ENCODE results near the gene PLPPR1.

DNA sequence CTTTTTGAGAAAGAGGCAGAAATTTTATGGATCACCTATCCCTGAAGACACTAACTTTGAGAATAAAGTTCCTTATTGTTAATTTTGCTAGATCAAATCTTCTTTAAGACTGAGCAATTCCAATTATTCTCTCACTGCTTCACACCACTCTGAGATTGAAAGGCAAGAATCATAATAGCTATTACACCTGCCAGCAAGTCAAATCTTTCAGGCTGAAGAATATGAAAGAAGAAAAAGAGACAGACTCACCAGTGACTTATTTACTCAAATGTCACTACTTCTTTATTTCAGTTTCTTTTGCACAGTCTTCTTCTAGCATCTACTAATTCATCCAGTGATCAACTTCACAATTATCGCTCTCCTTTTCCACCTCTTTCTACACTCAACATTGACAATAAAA, 35.9 kb upstream of the PLPPR1 start:
- TF ChIP-seq, protein P1, sequence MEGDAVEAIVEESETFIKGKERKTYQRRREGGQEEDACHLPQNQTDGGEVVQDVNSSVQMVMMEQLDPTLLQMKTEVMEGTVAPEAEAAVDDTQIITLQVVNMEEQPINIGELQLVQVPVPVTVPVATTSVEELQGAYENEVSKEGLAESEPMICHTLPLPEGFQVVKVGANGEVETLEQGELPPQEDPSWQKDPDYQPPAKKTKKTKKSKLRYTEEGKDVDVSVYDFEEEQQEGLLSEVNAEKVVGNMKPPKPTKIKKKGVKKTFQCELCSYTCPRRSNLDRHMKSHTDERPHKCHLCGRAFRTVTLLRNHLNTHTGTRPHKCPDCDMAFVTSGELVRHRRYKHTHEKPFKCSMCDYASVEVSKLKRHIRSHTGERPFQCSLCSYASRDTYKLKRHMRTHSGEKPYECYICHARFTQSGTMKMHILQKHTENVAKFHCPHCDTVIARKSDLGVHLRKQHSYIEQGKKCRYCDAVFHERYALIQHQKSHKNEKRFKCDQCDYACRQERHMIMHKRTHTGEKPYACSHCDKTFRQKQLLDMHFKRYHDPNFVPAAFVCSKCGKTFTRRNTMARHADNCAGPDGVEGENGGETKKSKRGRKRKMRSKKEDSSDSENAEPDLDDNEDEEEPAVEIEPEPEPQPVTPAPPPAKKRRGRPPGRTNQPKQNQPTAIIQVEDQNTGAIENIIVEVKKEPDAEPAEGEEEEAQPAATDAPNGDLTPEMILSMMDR (IDR thresholded peaks at IDR 0.05 in 2 of 3, conservative IDR thresholded peaks at IDR 0.05 in 1 of 3; ENCODE audit: borderline replicate concordance in 1 of 3, insufficient read depth in 1 of 3, low read depth in 2 of 3, low read length in 2 of 3), result no peak
- TF ChIP-seq SP1 (IDR thresholded peaks at IDR 0.05; ENCODE audit: low read depth) (no peak), EZH2 (IDR thresholded peaks at IDR 0.05) (no peak), POLR2A (IDR thresholded peaks at IDR 0.05; ENCODE audit: borderline replicate concordance, extremely low read depth, insufficient read depth, insufficient read length) (no peak), EZH2phosphoT487 (IDR thresholded peaks at IDR 0.05; ENCODE audit: borderline replicate concordance) (no peak)
- TF ChIP-seq, protein P2, sequence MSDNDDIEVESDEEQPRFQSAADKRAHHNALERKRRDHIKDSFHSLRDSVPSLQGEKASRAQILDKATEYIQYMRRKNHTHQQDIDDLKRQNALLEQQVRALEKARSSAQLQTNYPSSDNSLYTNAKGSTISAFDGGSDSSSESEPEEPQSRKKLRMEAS (IDR thresholded peaks at IDR 0.05), result no peak
